Peyer's patch (tissue), 4 donors: ENCODE measurements around the gene FGGY.

ENCODE experiments used
- POLR2A ChIP-seq, 2 donors: fragments of 450-650 bp; IDR thresholded peaks; one replicate each; pipeline ENCODE4 v1.5.1; 2017; ENCODE audit warnings: antibody characterized with exemption in 2 of 2, mild to moderate bottlenecking in 2 of 2, moderate library complexity in 2 of 2
- TF ChIP-seq, protein P1 (sequence below), 6 experiments: fragments of 450-650 bp in 4 of 6; fragments of 200-600 bp in 2 of 6; sonication (generic) in 1 of 6; IDR thresholded peaks; one replicate each; pipeline ENCODE4 v1.5.1; 2017 to 2019; ENCODE audit warnings: antibody characterized with exemption in 6 of 6, mild to moderate bottlenecking in 3 of 6, moderate library complexity in 1 of 6

DNA sequence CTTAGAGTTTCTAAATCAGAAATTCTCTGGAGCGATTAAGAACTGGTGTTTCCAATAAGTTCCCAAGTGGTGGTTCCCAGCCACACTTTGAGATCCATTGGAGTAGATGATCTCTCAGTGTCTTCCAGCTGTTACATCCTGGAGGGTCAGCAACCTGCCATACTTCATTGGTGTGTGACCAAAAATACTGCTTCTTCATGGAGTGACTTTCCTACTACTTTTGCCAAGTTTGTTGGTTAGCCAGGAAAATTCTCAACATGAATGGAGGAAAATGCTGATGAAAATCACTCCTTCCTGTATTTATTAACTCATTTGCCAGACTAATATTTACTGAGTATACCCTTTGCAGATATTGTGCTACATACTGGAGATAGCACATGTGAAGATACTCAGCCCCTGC lies 186.1 kb downstream of the FGGY start:
- TF ChIP-seq POLR2A (IDR thresholded peaks at IDR 0.05) = no peak
- TF ChIP-seq, protein P1, sequence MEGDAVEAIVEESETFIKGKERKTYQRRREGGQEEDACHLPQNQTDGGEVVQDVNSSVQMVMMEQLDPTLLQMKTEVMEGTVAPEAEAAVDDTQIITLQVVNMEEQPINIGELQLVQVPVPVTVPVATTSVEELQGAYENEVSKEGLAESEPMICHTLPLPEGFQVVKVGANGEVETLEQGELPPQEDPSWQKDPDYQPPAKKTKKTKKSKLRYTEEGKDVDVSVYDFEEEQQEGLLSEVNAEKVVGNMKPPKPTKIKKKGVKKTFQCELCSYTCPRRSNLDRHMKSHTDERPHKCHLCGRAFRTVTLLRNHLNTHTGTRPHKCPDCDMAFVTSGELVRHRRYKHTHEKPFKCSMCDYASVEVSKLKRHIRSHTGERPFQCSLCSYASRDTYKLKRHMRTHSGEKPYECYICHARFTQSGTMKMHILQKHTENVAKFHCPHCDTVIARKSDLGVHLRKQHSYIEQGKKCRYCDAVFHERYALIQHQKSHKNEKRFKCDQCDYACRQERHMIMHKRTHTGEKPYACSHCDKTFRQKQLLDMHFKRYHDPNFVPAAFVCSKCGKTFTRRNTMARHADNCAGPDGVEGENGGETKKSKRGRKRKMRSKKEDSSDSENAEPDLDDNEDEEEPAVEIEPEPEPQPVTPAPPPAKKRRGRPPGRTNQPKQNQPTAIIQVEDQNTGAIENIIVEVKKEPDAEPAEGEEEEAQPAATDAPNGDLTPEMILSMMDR (IDR thresholded peaks at IDR 0.05) = no peak
